HEK293 (cell line): ENCODE data around the gene OPCML.

Experiments
- BCL11A ChIP-seq: fragments of 450-650 bp; formaldehyde crosslinking; IDR thresholded peaks from 2 replicates; pipeline ENCODE4 v1.5.1; 2016; ENCODE audit warnings: low read depth, missing biosample characterization, missing genetic modification characterization
- CTCF ChIP-seq: fragments of 450-650 bp; formaldehyde crosslinking; IDR thresholded peaks from 2 replicates; pipeline ENCODE4 v1.5.1; 2016; ENCODE audit warnings: missing biosample characterization, missing genetic modification characterization
- ZBTB10 ChIP-seq: fragments of 450-650 bp; formaldehyde crosslinking; IDR thresholded peaks from 2 replicates; pipeline ENCODE4 v1.5.1; 2016; ENCODE audit warnings: missing biosample characterization, missing genetic modification characterization
- ZNF174 ChIP-seq: fragments of 450-650 bp; formaldehyde crosslinking; IDR thresholded peaks from 2 replicates; pipeline ENCODE4 v1.5.0; 2017; ENCODE audit warnings: missing biosample characterization, mild to moderate bottlenecking, missing genetic modification characterization
- ZNF473 ChIP-seq: fragments of 450-650 bp; formaldehyde crosslinking; IDR thresholded peaks from 2 replicates; pipeline ENCODE4 v1.5.1; 2017; ENCODE audit warnings: missing biosample characterization, missing genetic modification characterization
- ZNF580 ChIP-seq: fragments of 450-650 bp; formaldehyde crosslinking; IDR thresholded peaks from 2 replicates; pipeline ENCODE4 v1.5.1; 2016; ENCODE audit warnings: missing biosample characterization, missing genetic modification characterization
- ZNF626 ChIP-seq: fragments of 450-650 bp; sonication (Bioruptor Pico); formaldehyde crosslinking; IDR thresholded peaks from 2 replicates; pipeline ENCODE4 v1.5.1; 2018; ENCODE audit warnings: missing biosample characterization, missing genetic modification characterization, inconsistent platforms
- ZNF707 ChIP-seq: fragments of 450-650 bp; formaldehyde crosslinking; IDR thresholded peaks from 2 replicates; pipeline ENCODE4 v1.5.1; 2016; ENCODE audit warnings: missing biosample characterization, missing genetic modification characterization
- ZSCAN18 ChIP-seq: fragments of 450-650 bp; formaldehyde crosslinking; IDR thresholded peaks from 2 replicates; pipeline ENCODE4 v1.5.1; 2016; ENCODE audit warnings: missing biosample characterization, missing genetic modification characterization
- ZSCAN30 ChIP-seq: fragments of 450-650 bp; IDR thresholded peaks from 2 replicates; pipeline ENCODE4 v1.5.1; 2018; ENCODE audit warnings: missing biosample characterization, mild to moderate bottlenecking, missing genetic modification characterization, moderate library complexity

GRCh38 chr11:133576351-133576750 is 44.0 kb upstream of the OPCML start:
- TF ChIP-seq ZSCAN18 (no peak), ZBTB10 (tag by site-specific recombination) (no peak), ZNF580 (tag by site-specific recombination) (no peak), ZNF473 (tag by site-specific recombination) (no peak), CTCF (tag by site-specific recombination) (no peak), ZSCAN30 (tag by site-specific recombination) (no peak), ZNF174 (tag by site-specific recombination) (no peak), ZNF707 (tag by site-specific recombination) (no peak), ZNF626 (tag by site-specific recombination) (no peak), BCL11A (no peak)
